DND-41 (cell line): ENCODE data around the gene IL20.

Experiments used
- ATAC-seq: fragments of 200-7000 bp; cut with Tn5 transposase; 3 replicates; pipeline ENCODE4 v1.9.1; 2021; ENCODE audit warnings: low read depth; ENCODE audit not compliant: insufficient read depth
- DNase-seq: peaks from one replicate; pipeline ENCODE4 v3.0.0-alpha.2; 2020
- H2AFZ ChIP-seq: 2 replicates; pipeline ENCODE4 v1.6.0; 2012; ENCODE audit warnings: low read depth, low read length
- H3K27ac ChIP-seq: 2 replicates; pipeline ENCODE4 v1.5.1; 2012; ENCODE audit warnings: low read length, inconsistent platforms
- H3K27me3 ChIP-seq: fragments of 200-600 bp; sonication (generic); 2 replicates; pipeline ENCODE4 v1.6.0; 2012; ENCODE audit warnings: low read length, mild to moderate bottlenecking, inconsistent platforms; ENCODE audit not compliant: insufficient read depth, poor library complexity
- H3K36me3 ChIP-seq: 2 replicates; pipeline ENCODE4 v1.5.1; 2012; ENCODE audit warnings: low read length, inconsistent platforms; ENCODE audit not compliant: insufficient read depth
- H3K4me1 ChIP-seq: 2 replicates; pipeline ENCODE4 v1.5.1; 2012; ENCODE audit warnings: mild to moderate bottlenecking, low read length; ENCODE audit not compliant: insufficient read depth
- H3K4me2 ChIP-seq: 2 replicates; pipeline ENCODE4 v1.6.0; 2012; ENCODE audit warnings: mild to moderate bottlenecking, moderate library complexity, low read length, inconsistent platforms; ENCODE audit not compliant: insufficient read depth
- H3K4me3 ChIP-seq, 2 experiments: fragments of 200-600 bp in 1 of 2; shearing (Covaris generic) in 1 of 2; 2 replicates each; pipeline ENCODE4 v1.5.1; 2012 to 2016; ENCODE audit warnings: inconsistent platforms in 2 of 2, low read length in 2 of 2, mild to moderate bottlenecking in 2 of 2, low read depth in 1 of 2, moderate library complexity in 1 of 2
- H3K79me2 ChIP-seq: 2 replicates; pipeline ENCODE4 v1.6.0; 2012; ENCODE audit warnings: low read length, inconsistent platforms; ENCODE audit not compliant: insufficient read depth
- H3K9ac ChIP-seq: 2 replicates; pipeline ENCODE4 v1.6.0; 2012; ENCODE audit warnings: low read depth, mild to moderate bottlenecking, inconsistent platforms, low read length, moderate library complexity
- H3K9me3 ChIP-seq: 2 replicates; pipeline ENCODE4 v1.5.1; 2012; ENCODE audit warnings: low read length, moderate library complexity, mild to moderate bottlenecking, inconsistent platforms; ENCODE audit not compliant: insufficient read depth, severe bottlenecking
- H4K20me1 ChIP-seq: 2 replicates; pipeline ENCODE4 v1.6.0; 2012; ENCODE audit warnings: low read length; ENCODE audit not compliant: insufficient read depth
- EZH2 ChIP-seq: IDR thresholded peaks from 3 replicates; pipeline ENCODE4 v1.6.1; 2012; ENCODE audit warnings: borderline replicate concordance, low read depth, mild to moderate bottlenecking, moderate library complexity, low read length, inconsistent platforms; ENCODE audit not compliant: severe bottlenecking
- TF ChIP-seq, protein P1 (sequence below): IDR thresholded peaks from 2 replicates; pipeline ENCODE4 v1.5.1; 2012; ENCODE audit warnings: borderline replicate concordance, low read length, moderate library complexity, mild to moderate bottlenecking; ENCODE audit not compliant: poor library complexity, severe bottlenecking; ENCODE audit errors: extremely low read depth

Gene IL20

DNA sequence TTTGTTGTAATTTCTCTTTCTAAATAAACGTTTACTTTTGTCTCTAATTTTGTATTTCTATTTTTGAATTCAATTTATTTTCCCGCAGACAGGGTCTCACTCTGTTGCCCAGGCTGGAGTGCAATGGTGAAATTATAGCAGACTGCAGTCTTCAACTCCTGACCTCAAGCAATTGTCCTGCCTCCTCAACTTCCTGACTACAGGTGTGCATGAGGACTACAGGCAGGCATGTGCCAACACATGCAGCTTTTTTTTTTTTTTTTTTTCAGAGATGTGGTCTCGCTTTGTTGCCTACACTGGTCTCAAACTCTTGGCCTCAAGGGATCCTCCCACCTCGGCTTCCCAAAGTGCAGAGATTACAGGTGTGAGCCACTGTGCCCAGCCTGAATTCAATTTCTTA, 36.7 kb upstream of the IL20 start:
- H3K79me2 ChIP-seq = no peaks in the 10 kb centered on the region
- H3K4me3 ChIP-seq = no peak overlapping the region
- no peaks in the 10 kb centered on the region for H3K27me3 ChIP-seq
- DNase-seq (no peak), ATAC-seq (no peak)
- H3K4me1 ChIP-seq = no peaks in the 10 kb centered on the region
- H3K4me2 ChIP-seq = no peak overlapping the region
- no peaks in the 10 kb centered on the region for H3K9me3 ChIP-seq
- TF ChIP-seq, protein P1, sequence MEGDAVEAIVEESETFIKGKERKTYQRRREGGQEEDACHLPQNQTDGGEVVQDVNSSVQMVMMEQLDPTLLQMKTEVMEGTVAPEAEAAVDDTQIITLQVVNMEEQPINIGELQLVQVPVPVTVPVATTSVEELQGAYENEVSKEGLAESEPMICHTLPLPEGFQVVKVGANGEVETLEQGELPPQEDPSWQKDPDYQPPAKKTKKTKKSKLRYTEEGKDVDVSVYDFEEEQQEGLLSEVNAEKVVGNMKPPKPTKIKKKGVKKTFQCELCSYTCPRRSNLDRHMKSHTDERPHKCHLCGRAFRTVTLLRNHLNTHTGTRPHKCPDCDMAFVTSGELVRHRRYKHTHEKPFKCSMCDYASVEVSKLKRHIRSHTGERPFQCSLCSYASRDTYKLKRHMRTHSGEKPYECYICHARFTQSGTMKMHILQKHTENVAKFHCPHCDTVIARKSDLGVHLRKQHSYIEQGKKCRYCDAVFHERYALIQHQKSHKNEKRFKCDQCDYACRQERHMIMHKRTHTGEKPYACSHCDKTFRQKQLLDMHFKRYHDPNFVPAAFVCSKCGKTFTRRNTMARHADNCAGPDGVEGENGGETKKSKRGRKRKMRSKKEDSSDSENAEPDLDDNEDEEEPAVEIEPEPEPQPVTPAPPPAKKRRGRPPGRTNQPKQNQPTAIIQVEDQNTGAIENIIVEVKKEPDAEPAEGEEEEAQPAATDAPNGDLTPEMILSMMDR = no peak
- no peak for TF ChIP-seq EZH2
- no peak overlapping the region for H3K27ac ChIP-seq
- H3K36me3 ChIP-seq = no peaks in the 10 kb centered on the region
- H4K20me1 ChIP-seq = no peaks in the 10 kb centered on the region
- no peak overlapping the region for H2AFZ ChIP-seq
- H3K9ac ChIP-seq = no peak overlapping the region

DNA sequence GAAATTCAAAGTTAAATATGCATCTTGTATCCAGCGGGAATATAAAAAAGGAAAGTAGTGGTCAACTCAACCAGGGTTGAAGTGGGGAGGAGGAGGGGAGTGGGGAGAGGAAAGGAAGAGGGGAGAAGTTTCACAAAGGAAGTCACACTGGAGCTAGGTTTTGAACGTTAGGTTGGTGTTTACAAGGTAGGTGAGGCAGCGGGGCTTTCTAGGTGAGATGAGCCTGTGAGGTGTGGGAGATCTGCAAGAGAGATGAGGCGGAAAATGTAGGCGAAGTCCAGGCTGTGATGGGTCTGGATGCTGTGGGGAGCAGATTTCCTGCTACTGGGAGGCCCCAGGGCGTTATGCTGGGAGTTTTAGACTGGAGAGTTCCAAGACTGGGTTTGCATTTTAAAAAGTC, 36.1 kb upstream of the IL20 start:
- ATAC-seq (no peak), DNase-seq (no peak)
- H3K79me2 ChIP-seq = no peaks in the 10 kb centered on the region
- no peaks in the 10 kb centered on the region for H3K4me1 ChIP-seq
- no peak overlapping the region for H2AFZ ChIP-seq
- no peak overlapping the region for H3K27ac ChIP-seq
- H3K27me3 ChIP-seq = no peaks in the 10 kb centered on the region
- H3K9me3 ChIP-seq = no peaks in the 10 kb centered on the region
- H3K9ac ChIP-seq = no peak overlapping the region
- H3K4me3 ChIP-seq = no peak overlapping the region
- H3K4me2 ChIP-seq = no peak overlapping the region
- H3K36me3 ChIP-seq = no peaks in the 10 kb centered on the region
- H4K20me1 ChIP-seq = no peaks in the 10 kb centered on the region
- TF ChIP-seq, protein P1 = no peak
- TF ChIP-seq EZH2 = no peak

DNA sequence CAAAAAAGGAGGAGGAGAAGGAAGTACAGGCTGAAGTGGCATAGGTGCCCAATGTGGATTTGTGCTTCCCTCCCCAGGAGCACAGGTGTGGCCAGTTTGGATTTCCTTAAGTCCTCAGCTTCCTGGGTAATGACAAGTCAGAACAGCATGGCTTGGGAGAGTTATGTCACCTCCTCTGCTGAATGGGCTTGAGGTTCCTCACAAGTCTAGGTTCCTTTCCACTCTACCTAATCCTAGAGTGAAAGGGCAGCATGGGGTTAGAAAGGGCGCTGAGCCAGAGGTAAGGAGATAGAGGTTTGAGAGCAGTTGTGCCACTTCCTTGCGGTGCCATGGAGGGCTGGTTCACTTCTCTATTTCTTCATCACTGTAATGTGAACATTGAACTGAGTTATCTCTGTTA, 35.5 kb upstream of the IL20 start:
- Histone ChIP-seq H3K79me2 (no peaks in the 10 kb centered on the region), H3K9ac (no peak overlapping the region), H4K20me1 (no peaks in the 10 kb centered on the region), H3K4me3 (no peak overlapping the region), H3K4me1 (no peaks in the 10 kb centered on the region), H3K27me3 (no peaks in the 10 kb centered on the region), H2AFZ (no peak overlapping the region), H3K36me3 (no peaks in the 10 kb centered on the region), H3K27ac (no peak overlapping the region), H3K9me3 (no peaks in the 10 kb centered on the region), H3K4me2 (no peak overlapping the region)
- ATAC-seq (no peak), DNase-seq (no peak)
- TF ChIP-seq, protein P1 = no peak
- no peak for TF ChIP-seq EZH2

DNA sequence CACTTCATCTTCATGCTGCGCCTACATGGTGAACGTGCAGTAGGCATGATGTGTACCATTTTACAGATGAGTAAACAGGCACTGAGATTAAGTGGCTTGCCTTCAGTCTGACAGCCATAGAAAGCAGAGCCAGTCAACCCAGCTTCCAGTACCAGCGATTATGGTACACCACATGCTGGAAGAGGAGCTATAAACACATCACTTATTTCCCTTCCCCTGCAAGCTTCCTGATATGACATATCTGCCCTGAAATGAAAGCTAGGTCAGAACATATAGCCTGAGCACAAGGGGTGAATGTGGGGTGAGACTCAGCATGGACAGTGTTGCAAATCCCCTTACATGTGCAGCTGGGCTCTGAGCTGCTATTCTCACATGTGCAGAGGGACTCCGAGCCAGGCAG, 33.8 kb upstream of the IL20 start:
- Histone ChIP-seq H3K9ac (no peak overlapping the region), H3K4me1 (no peaks in the 10 kb centered on the region), H4K20me1 (no peaks in the 10 kb centered on the region), H3K79me2 (no peaks in the 10 kb centered on the region), H3K27me3 (no peaks in the 10 kb centered on the region), H3K4me3 (no peak overlapping the region), H3K36me3 (no peaks in the 10 kb centered on the region), H2AFZ (no peak overlapping the region), H3K9me3 (no peaks in the 10 kb centered on the region), H3K4me2 (no peak overlapping the region), H3K27ac (no peak overlapping the region)
- no peak for ATAC-seq
- DNase-seq = no peak
- no peak for TF ChIP-seq EZH2
- TF ChIP-seq, protein P1 = no peak
